Measurements from ENCODE around the gene ZNF260. TPM values are rescaled to one million over a fixed set of nuclear protein-coding genes. Genes with fewer than 3 reads are reported as not detected.

ZNF260 gene
- total RNA-seq, 1 experiment from 2014 or later = 0.07 TPM

- BruUV-seq (replicated peaks) = no TSS peak
- Histone ChIP-seq H3K4me3 (replicated peaks in 1 of 2; ENCODE audit: low read depth in 1 of 2, low read length in 2 of 2) (no peak overlapping the region), H3K4me2 (ENCODE audit: low read length) (no peak overlapping the region), H3K9me3 (ENCODE audit: control insufficient read depth in 1 of 2, insufficient read depth in 1 of 2, low read depth in 1 of 2, low read length in 2 of 2) (peaks cover 7 to 8% of the 10 kb centered on the region in 2 experiments; a peak in 2 of 4 replicates), H3K79me2 (ENCODE audit: insufficient read depth, low read length) (no peaks in the 10 kb centered on the region), H3K9ac (ENCODE audit: low read length) (no peak overlapping the region), H4K20me1 (ENCODE audit: insufficient read depth) (no peaks in the 10 kb centered on the region), H3K27ac (ENCODE audit: low read depth, low read length) (no peak overlapping the region), H3K4me1 (ENCODE audit: control insufficient read depth in 1 of 2, insufficient read depth in 2 of 2, low read length in 2 of 2) (no peaks in the 10 kb centered on the region), H3K9me2 (ENCODE audit: insufficient read depth) (no peaks in the 10 kb centered on the region), H3K27me3 (ENCODE audit: insufficient read depth, low read length) (no peaks in the 10 kb centered on the region), H2AFZ (ENCODE audit: low read depth, low read length, poor library complexity, severe bottlenecking) (no peak overlapping the region), H3K36me3 (ENCODE audit: control insufficient read depth in 1 of 2, insufficient read depth in 2 of 2, low read length in 2 of 2) (no peaks in the 10 kb centered on the region)
- POLR2A ChIA-PET = no interaction called here
- RAD21 ChIA-PET (ENCODE audit: low non-redundant PET in 1 of 2, low total read pairs in 2 of 2, uncharacterized antibody in 2 of 2, unreplicated experiment in 2 of 2) = no interaction called here
- ATAC-seq (no peak), DNase-seq (ENCODE audit: low read depth, low spot score) (no peak)
- TF ChIP-seq EZH2phosphoT487 (IDR thresholded peaks at IDR 0.05; ENCODE audit: borderline replicate concordance) (no peak), CEBPB (IDR thresholded peaks at IDR 0.05; ENCODE audit: low read depth) (no peak)
- CTCF ChIA-PET = no interaction called here
- intact Hi-C loops (cut with micrococcal nuclease) = no loop called here
Measured at GRCh38 chr19:36524617-36525016, 3.5 kb downstream of the ZNF260 start.

- H4K20me1 ChIP-seq (ENCODE audit: insufficient read depth) = no peaks in the 10 kb centered on the region
- H3K9me3 ChIP-seq (ENCODE audit: control insufficient read depth in 1 of 2, insufficient read depth in 1 of 2, low read depth in 1 of 2, low read length in 2 of 2) = peaks cover 9 to 21% of the 10 kb centered on the region in 2 experiments; a peak in 2 of 4 replicates
- H3K9ac ChIP-seq (ENCODE audit: low read length) = no peak overlapping the region
- H2AFZ ChIP-seq (ENCODE audit: low read depth, low read length, poor library complexity, severe bottlenecking) = no peak overlapping the region
- CTCF ChIA-PET = no interaction called here
- RAD21 ChIA-PET (ENCODE audit: low non-redundant PET in 1 of 2, low total read pairs in 2 of 2, uncharacterized antibody in 2 of 2, unreplicated experiment in 2 of 2) = no interaction called here
- no peaks in the 10 kb centered on the region for H3K4me1 ChIP-seq (ENCODE audit: control insufficient read depth in 1 of 2, insufficient read depth in 2 of 2, low read length in 2 of 2)
- no peaks in the 10 kb centered on the region for H3K36me3 ChIP-seq (ENCODE audit: control insufficient read depth in 1 of 2, insufficient read depth in 2 of 2, low read length in 2 of 2)
- TF ChIP-seq ZBTB33 (IDR thresholded peaks at IDR 0.05; ENCODE audit: extremely low read depth, insufficient replicate concordance, low read length) (no peak), ZFX (IDR thresholded peaks at IDR 0.05) (no peak), SIN3A (IDR thresholded peaks at IDR 0.05; ENCODE audit: low read depth) (no peak), CTCF (IDR thresholded peaks at IDR 0.05 in 2 of 3, conservative IDR thresholded peaks at IDR 0.05 in 1 of 3; ENCODE audit: borderline replicate concordance in 1 of 3, insufficient read depth in 1 of 3, low read depth in 2 of 3, low read length in 2 of 3) (no peak)
- no peak overlapping the region for H3K4me2 ChIP-seq (ENCODE audit: low read length)
- H3K9me2 ChIP-seq (ENCODE audit: insufficient read depth) = no peaks in the 10 kb centered on the region
- no peak overlapping the region for H3K27ac ChIP-seq (ENCODE audit: low read depth, low read length)
- H3K27me3 ChIP-seq (ENCODE audit: insufficient read depth, low read length) = no peaks in the 10 kb centered on the region
- ATAC-seq = no peak
- BruUV-seq (replicated peaks) = no TSS peak
- no peak overlapping the region for H3K4me3 ChIP-seq (replicated peaks in 1 of 2; ENCODE audit: low read depth in 1 of 2, low read length in 2 of 2)
- POLR2A ChIA-PET = no interaction called here
- intact Hi-C loops (cut with micrococcal nuclease) = no loop called here
- no peak for DNase-seq (ENCODE audit: low read depth, low spot score)
- no peaks in the 10 kb centered on the region for H3K79me2 ChIP-seq (ENCODE audit: insufficient read depth, low read length)
Measured at GRCh38 chr19:36514012-36514612, 14.0 kb downstream of the ZNF260 start.
